WTC11 (cell line): ENCODE measurements around the gene NTRK2. TPM values are rescaled to one million over a fixed set of nuclear protein-coding genes. Genes with fewer than 3 reads are reported as not detected.

Source experiments
- ATAC-seq: fragments of 200-7000 bp; cut with Tn5 transposase; 2 replicates; pipeline ENCODE4 v1.10.0; 2021; ENCODE audit warnings: mild to moderate bottlenecking, moderate library complexity
- CTCF ChIA-PET: fragments of 300-600 bp; sonication (Branson Sonifier 250); formaldehyde crosslinking; loops from one replicate; lab custom pipeline; 2021; ENCODE audit warnings: antibody characterized with exemption; lab: Charles Lee
- POLR2A ChIA-PET: fragments of 350-600 bp; sonication (Branson Sonifier 250); formaldehyde crosslinking; loops from one replicate; lab custom pipeline; 2021; ENCODE audit warnings: antibody characterized with exemption; lab: Charles Lee
- DNase-seq: peaks from one replicate; pipeline ENCODE4 v3.0.0; 2021; ENCODE audit warnings: low spot score
- H3K27ac Mint-ChIP-seq: 2 replicates; pipeline ENCODE4 v1.8.0; 2021; ENCODE audit warnings: mixed read lengths
- H3K27me3 Mint-ChIP-seq: 2 replicates; pipeline ENCODE4 v1.8.0; 2021; ENCODE audit warnings: low read depth, mild to moderate bottlenecking, moderate library complexity, mixed read lengths
- H3K36me3 Mint-ChIP-seq: 2 replicates; pipeline ENCODE4 v1.8.0; 2021; ENCODE audit warnings: mixed read lengths
- H3K4me1 Mint-ChIP-seq: 2 replicates; pipeline ENCODE4 v1.8.0; 2022; ENCODE audit warnings: mixed read lengths
- H3K4me3 Mint-ChIP-seq: 2 replicates; pipeline ENCODE4 v1.8.0; 2021; ENCODE audit warnings: mild to moderate bottlenecking, moderate library complexity, mixed read lengths
- H3K9me3 Mint-ChIP-seq: 2 replicates; pipeline ENCODE4 v1.8.0; 2021; ENCODE audit warnings: mixed read lengths
- CBFB ChIP-seq: sonication (generic); formaldehyde crosslinking; IDR thresholded peaks from 2 replicates; pipeline ENCODE4 v1.8.1; 2022; ENCODE audit warnings: mild to moderate bottlenecking, low read depth, missing genetic modification reagents
- CREB1 ChIP-seq: sonication (generic); formaldehyde crosslinking; IDR thresholded peaks from 2 replicates; pipeline ENCODE4 v1.8.0; 2023; ENCODE audit warnings: mild to moderate bottlenecking, missing genetic modification reagents
- CTCF ChIP-seq: fragments of 200-600 bp; IDR thresholded peaks from 2 replicates; pipeline ENCODE4 v1.8.0; 2022; ENCODE audit warnings: antibody characterized with exemption
- ERG ChIP-seq: fragments of 250-450 bp; sonication (Bioruptor Pico); IDR thresholded peaks from 2 replicates; pipeline ENCODE4 v1.8.0; 2021; ENCODE audit warnings: mild to moderate bottlenecking
- ESRRA ChIP-seq: sonication (generic); formaldehyde crosslinking; IDR thresholded peaks from 2 replicates; pipeline ENCODE4 v1.8.1; 2022; ENCODE audit warnings: mild to moderate bottlenecking, missing genetic modification reagents, borderline replicate concordance
- FOXJ3 ChIP-seq: sonication (generic); formaldehyde crosslinking; IDR thresholded peaks from 2 replicates; pipeline ENCODE4 v1.9.0; 2021; ENCODE audit warnings: missing genetic modification reagents, mild to moderate bottlenecking, borderline replicate concordance
- HMGA2 ChIP-seq: fragments of 250-450 bp; sonication (Bioruptor Pico); IDR thresholded peaks from 2 replicates; pipeline ENCODE4 v1.4.0; 2021; ENCODE audit warnings: mild to moderate bottlenecking, moderate library complexity
- HMGXB4 ChIP-seq: sonication (generic); formaldehyde crosslinking; IDR thresholded peaks from 2 replicates; pipeline ENCODE4 v1.8.1; 2023; ENCODE audit warnings: mild to moderate bottlenecking, moderate library complexity, missing genetic modification reagents
- IRF2 ChIP-seq: sonication (generic); formaldehyde crosslinking; IDR thresholded peaks from 2 replicates; pipeline ENCODE4 v1.8.0; 2022; ENCODE audit warnings: low read depth, missing genetic modification reagents, borderline replicate concordance
- NFATC4 ChIP-seq: fragments of 250-450 bp; sonication (Bioruptor Pico); IDR thresholded peaks from 2 replicates; pipeline ENCODE4 v1.9.0; 2021; ENCODE audit warnings: mild to moderate bottlenecking
- TEAD4 ChIP-seq: sonication (generic); formaldehyde crosslinking; IDR thresholded peaks from 2 replicates; pipeline ENCODE4 v1.8.0; 2022; ENCODE audit warnings: mild to moderate bottlenecking, missing genetic modification reagents
- USF1 ChIP-seq: sonication (generic); formaldehyde crosslinking; IDR thresholded peaks from 2 replicates; pipeline ENCODE4 v1.8.0; 2022; ENCODE audit warnings: mild to moderate bottlenecking, missing genetic modification reagents
- ZBTB43 ChIP-seq: sonication (generic); formaldehyde crosslinking; IDR thresholded peaks from 2 replicates; pipeline ENCODE4 v1.8.1; 2023; ENCODE audit warnings: mild to moderate bottlenecking, missing genetic modification reagents
- ZNF138 ChIP-seq: sonication (generic); formaldehyde crosslinking; conservative IDR thresholded peaks from 2 replicates; pipeline ENCODE4 v1.8.1; 2022; ENCODE audit warnings: mild to moderate bottlenecking, moderate library complexity, missing genetic modification reagents
- ZNF232 ChIP-seq: sonication (generic); formaldehyde crosslinking; IDR thresholded peaks from 2 replicates; pipeline ENCODE4 v1.8.0; 2022; ENCODE audit warnings: mild to moderate bottlenecking, missing genetic modification reagents
- ZNF416 ChIP-seq: fragments of 250-450 bp; sonication (Bioruptor Pico); IDR thresholded peaks from 2 replicates; pipeline ENCODE4 v1.9.0; 2021; ENCODE audit warnings: mild to moderate bottlenecking, inconsistent platforms
- ZNF532 ChIP-seq: fragments of 250-450 bp; sonication (Bioruptor Pico); IDR thresholded peaks from 2 replicates; pipeline ENCODE4 v1.9.0; 2021; ENCODE audit warnings: mild to moderate bottlenecking, borderline replicate concordance
- total RNA-seq: library from RNA; stranded (reverse); gene quantifications from 3 replicates; pipeline ENCODE4 v1.2.3, GENCODE V29; 2021

NTRK2 gene
- total RNA-seq, 1 experiment from 2014 or later, result 0.02 TPM

- ATAC-seq, result no peak
- H3K9me3 Mint-ChIP-seq, result no peaks in the 10 kb centered on the region
These were observed 82.4 kb downstream of the NTRK2 start for GRCh38 chr9:84751921-84752320.

GRCh38 chr9:84754461-84754860, 84.9 kb downstream of the NTRK2 start:
- H3K4me3 Mint-ChIP-seq, result no peak overlapping the region
- no peaks in the 10 kb centered on the region for H3K9me3 Mint-ChIP-seq
- no peaks in the 10 kb centered on the region for H3K27me3 Mint-ChIP-seq
- DNase-seq, result no peak
- no peaks in the 10 kb centered on the region for H3K36me3 Mint-ChIP-seq
- TF ChIP-seq HMGA2 (CRISPR knock-in tag) (no peak), ZNF532 (CRISPR knock-in tag) (no peak), ZNF138 (CRISPR knock-in tag) (no peak), CTCF (no peak), NFATC4 (CRISPR knock-in tag) (no peak), ESRRA (CRISPR knock-in tag) (no peak), ERG (CRISPR knock-in tag) (no peak), TEAD4 (CRISPR knock-in tag) (no peak), ZNF232 (CRISPR knock-in tag) (no peak)
- CTCF ChIA-PET, result interaction anchor here (0.6 to 1.4 kb wide), 2 partner anchors 57 to 482 kb away, joined by 3 to 4 read pairs; no protein-coding TSS in a partner anchor
- no peaks in the 10 kb centered on the region for H3K4me1 Mint-ChIP-seq
- POLR2A ChIA-PET, result no interaction called here
- ATAC-seq, result no peak
- H3K27ac Mint-ChIP-seq, result no peak overlapping the region

More at GRCh38 chr9:84751921-84752320, 82.4 kb downstream of the NTRK2 start:
- H3K4me1 Mint-ChIP-seq, result peaks cover 4% of the 10 kb centered on the region
- ChIA-PET POLR2A (no interaction called here), CTCF (no interaction called here)
- no peaks in the 10 kb centered on the region for H3K36me3 Mint-ChIP-seq
- no peak for DNase-seq
- no peak for TF ChIP-seq CBFB (CRISPR knock-in tag)
- no peak for TF ChIP-seq USF1 (CRISPR knock-in tag)
- TF ChIP-seq IRF2 (CRISPR knock-in tag), result no peak
- no peak for TF ChIP-seq HMGXB4
- TF ChIP-seq ZBTB43 (CRISPR knock-in tag), result no peak
- TF ChIP-seq CREB1 (CRISPR knock-in tag), result no peak
- TF ChIP-seq FOXJ3 (CRISPR knock-in tag), result no peak
- no peak for TF ChIP-seq ZNF416
- H3K4me3 Mint-ChIP-seq, result no peak overlapping the region
- no peak overlapping the region for H3K27ac Mint-ChIP-seq
- no peaks in the 10 kb centered on the region for H3K27me3 Mint-ChIP-seq
